Parathyroid adenoma (tissue), 2 donors: ENCODE measurements around the gene SECISBP2.

Experiments
- H2AFZ ChIP-seq: fragments of 300-600 bp; sonication (generic); one replicate; pipeline ENCODE4 v1.7.0; 2017; ENCODE audit warnings: antibody characterized with exemption, mild to moderate bottlenecking
- H3K27ac ChIP-seq: fragments of 300-600 bp; sonication (generic); one replicate; pipeline ENCODE4 v1.7.0; 2017
- H3K27me3 ChIP-seq: fragments of 300-600 bp; sonication (generic); one replicate; pipeline ENCODE4 v1.7.0; 2017; ENCODE audit warnings: low read length; ENCODE audit not compliant: control insufficient read depth, insufficient read depth
- H3K36me3 ChIP-seq: fragments of 300-600 bp; sonication (generic); one replicate; pipeline ENCODE4 v1.7.0; 2017; ENCODE audit warnings: low read length; ENCODE audit not compliant: control insufficient read depth, insufficient read depth
- H3K4me1 ChIP-seq: fragments of 300-600 bp; sonication (generic); one replicate; pipeline ENCODE4 v1.7.0; 2017; ENCODE audit warnings: control low read depth
- H3K4me2 ChIP-seq: fragments of 300-600 bp; sonication (generic); one replicate; pipeline ENCODE4 v1.7.0; 2017; ENCODE audit warnings: low read length
- H3K4me3 ChIP-seq: fragments of 300-600 bp; sonication (generic); one replicate; pipeline ENCODE4 v1.7.0; 2017; ENCODE audit warnings: low read depth, low read length
- H3K79me2 ChIP-seq: fragments of 300-600 bp; sonication (generic); one replicate; pipeline ENCODE4 v1.7.0; 2017; ENCODE audit warnings: control low read depth
- H3K9ac ChIP-seq: fragments of 300-600 bp; sonication (generic); one replicate; pipeline ENCODE4 v1.7.0; 2017; ENCODE audit warnings: mild to moderate bottlenecking
- H3K9me3 ChIP-seq: fragments of 300-600 bp; sonication (generic); one replicate; pipeline ENCODE4 v1.7.0; 2017; ENCODE audit warnings: low read length; ENCODE audit not compliant: control insufficient read depth
- TF ChIP-seq, protein P1 (sequence below): fragments of 300-600 bp; sonication (generic); IDR thresholded peaks from one replicate; pipeline ENCODE4 v1.7.0; 2017; ENCODE audit warnings: antibody characterized with exemption, mild to moderate bottlenecking
- donor health status: primary hyperparathyroidism.

The SECISBP2 gene

DNA sequence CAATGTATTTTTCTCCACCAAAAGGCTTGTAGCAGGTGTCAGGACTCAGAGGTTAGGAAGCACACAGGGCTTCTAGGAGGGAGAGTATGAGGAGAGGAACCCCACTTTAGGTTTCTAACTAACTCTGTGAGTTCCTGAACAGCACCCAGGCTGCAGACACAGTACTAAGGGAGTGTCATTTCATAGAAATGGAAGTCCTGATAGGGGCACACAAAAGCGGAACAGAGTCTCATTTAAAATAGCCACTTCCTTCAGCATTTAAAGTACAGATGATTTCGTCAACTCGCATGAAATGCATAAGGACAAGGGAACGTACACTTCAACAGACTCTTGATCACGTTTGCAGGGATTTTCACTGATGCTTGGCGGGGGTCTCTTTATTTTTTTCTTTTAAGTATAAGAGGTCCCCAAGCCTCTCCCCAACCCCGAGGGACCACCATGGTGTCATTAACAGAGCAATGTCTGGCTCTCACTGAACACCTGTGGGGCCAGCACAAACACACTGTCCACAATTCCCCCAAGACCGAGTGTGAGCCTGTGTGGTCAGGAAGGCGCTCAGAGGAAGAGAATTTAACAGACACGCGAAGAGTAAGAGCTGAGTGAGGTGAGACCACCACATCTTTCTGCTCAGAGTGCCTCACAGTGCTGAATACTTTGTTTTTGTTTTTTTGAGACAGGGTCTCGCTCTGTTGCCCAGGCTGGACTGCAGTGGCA lies 82.3 kb downstream of the SECISBP2 start:
- TF ChIP-seq, protein P1, sequence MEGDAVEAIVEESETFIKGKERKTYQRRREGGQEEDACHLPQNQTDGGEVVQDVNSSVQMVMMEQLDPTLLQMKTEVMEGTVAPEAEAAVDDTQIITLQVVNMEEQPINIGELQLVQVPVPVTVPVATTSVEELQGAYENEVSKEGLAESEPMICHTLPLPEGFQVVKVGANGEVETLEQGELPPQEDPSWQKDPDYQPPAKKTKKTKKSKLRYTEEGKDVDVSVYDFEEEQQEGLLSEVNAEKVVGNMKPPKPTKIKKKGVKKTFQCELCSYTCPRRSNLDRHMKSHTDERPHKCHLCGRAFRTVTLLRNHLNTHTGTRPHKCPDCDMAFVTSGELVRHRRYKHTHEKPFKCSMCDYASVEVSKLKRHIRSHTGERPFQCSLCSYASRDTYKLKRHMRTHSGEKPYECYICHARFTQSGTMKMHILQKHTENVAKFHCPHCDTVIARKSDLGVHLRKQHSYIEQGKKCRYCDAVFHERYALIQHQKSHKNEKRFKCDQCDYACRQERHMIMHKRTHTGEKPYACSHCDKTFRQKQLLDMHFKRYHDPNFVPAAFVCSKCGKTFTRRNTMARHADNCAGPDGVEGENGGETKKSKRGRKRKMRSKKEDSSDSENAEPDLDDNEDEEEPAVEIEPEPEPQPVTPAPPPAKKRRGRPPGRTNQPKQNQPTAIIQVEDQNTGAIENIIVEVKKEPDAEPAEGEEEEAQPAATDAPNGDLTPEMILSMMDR: no peak
- Histone ChIP-seq H3K36me3 (no peaks in the 10 kb centered on the region), H3K27ac (no peak overlapping the region), H3K4me1 (no peaks in the 10 kb centered on the region), H3K27me3 (no peaks in the 10 kb centered on the region), H3K4me2 (no peak overlapping the region), H2AFZ (no peak overlapping the region), H3K9me3 (no peaks in the 10 kb centered on the region), H3K4me3 (no peak overlapping the region), H3K79me2 (no peaks in the 10 kb centered on the region), H3K9ac (no peak overlapping the region)

DNA sequence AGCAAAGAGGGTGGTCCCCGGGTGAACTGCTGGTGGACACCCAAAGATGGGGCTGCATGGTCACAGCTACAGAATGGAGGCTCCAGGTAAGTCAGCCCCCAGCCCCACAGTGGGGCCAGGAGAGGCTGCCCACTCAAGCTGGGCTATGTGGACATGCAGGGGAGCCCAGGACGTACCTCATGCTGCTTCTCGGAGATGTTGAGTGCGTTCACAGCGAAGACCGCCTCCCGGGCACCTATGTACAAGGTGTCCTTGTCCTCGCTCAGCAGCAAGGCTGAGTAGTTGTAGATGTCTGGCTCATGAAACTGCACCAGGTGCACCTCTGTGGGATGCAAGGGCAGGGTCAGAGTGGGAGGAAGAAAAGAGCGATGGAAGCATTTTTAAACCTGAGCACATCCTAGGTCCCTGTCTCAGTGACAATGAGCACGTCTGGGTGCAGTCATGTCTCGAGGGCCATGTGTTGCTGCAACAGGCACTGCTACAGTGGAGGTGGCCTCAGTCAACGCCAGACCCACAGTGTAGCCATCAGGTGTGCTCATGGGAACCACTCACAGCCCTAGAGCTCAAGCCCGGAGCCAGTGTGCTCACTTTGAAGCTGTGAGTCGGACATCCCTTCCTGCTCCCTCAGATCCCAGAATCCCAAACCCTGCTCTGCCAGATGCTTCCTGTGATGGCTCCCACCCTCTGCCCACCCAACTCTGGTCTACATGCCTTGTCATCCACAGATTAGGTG lies 84.6 kb downstream of the SECISBP2 start:
- H3K4me3 ChIP-seq: no peak overlapping the region
- no peaks in the 10 kb centered on the region for H3K9me3 ChIP-seq
- no peaks in the 10 kb centered on the region for H3K36me3 ChIP-seq
- H3K4me2 ChIP-seq: no peak overlapping the region
- TF ChIP-seq, protein P1: no peak
- no peak overlapping the region for H3K27ac ChIP-seq
- H3K4me1 ChIP-seq: no peaks in the 10 kb centered on the region
- H3K79me2 ChIP-seq: no peaks in the 10 kb centered on the region
- no peak overlapping the region for H2AFZ ChIP-seq
- no peak overlapping the region for H3K9ac ChIP-seq
- no peaks in the 10 kb centered on the region for H3K27me3 ChIP-seq

DNA sequence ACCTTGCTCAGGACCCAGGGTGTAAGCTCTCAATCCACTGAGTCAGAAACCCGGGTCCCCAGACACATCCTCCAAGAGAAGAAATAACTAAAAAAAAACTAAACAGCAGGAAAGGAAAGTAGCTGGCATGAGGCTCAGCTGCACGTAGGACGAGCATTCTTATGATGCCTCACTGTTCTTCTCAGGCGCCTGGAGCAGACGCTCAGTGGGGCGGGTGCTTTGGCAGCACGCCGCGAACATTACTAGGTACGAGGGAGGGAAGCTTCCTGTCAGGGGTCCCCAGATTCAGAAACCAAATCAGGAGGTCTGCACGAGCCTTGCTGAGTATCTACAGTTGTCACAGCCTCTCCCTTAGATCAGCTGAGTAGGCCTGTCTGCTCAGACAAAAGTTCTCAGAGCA lies 85.8 kb downstream of the SECISBP2 start:
- Histone ChIP-seq H3K9me3 (no peaks in the 10 kb centered on the region), H3K4me2 (no peak overlapping the region), H3K27ac (no peak overlapping the region), H3K4me1 (no peaks in the 10 kb centered on the region), H3K9ac (no peak overlapping the region), H3K79me2 (no peaks in the 10 kb centered on the region), H3K36me3 (no peaks in the 10 kb centered on the region), H2AFZ (no peak overlapping the region), H3K4me3 (no peak overlapping the region), H3K27me3 (no peaks in the 10 kb centered on the region)
- TF ChIP-seq, protein P1: no peak

DNA sequence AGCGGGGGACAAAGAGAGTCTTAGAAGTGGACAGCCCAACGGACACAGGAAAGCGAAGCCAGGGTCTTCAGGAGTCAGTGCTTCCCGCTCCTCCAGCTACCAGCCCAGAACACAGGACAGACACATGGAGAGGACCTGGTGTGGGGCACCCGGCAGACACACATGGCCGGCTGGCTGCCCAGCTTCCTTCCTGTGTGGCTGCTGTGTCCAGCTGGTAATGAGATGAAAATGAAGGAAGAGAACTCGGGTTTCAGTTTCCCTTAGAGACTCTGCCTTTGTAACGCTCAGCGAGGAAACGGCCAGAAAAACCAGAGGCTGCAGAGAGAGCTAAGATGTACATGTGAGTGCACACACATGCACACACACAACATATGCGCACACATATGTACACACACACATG lies 87.5 kb downstream of the SECISBP2 start:
- no peak overlapping the region for H3K4me2 ChIP-seq
- no peaks in the 10 kb centered on the region for H3K27me3 ChIP-seq
- H3K4me3 ChIP-seq: no peak overlapping the region
- no peak overlapping the region for H2AFZ ChIP-seq
- TF ChIP-seq, protein P1: no peak
- no peaks in the 10 kb centered on the region for H3K79me2 ChIP-seq
- no peaks in the 10 kb centered on the region for H3K4me1 ChIP-seq
- H3K9me3 ChIP-seq: no peaks in the 10 kb centered on the region
- H3K27ac ChIP-seq: no peak overlapping the region
- H3K9ac ChIP-seq: no peak overlapping the region
- no peaks in the 10 kb centered on the region for H3K36me3 ChIP-seq

DNA sequence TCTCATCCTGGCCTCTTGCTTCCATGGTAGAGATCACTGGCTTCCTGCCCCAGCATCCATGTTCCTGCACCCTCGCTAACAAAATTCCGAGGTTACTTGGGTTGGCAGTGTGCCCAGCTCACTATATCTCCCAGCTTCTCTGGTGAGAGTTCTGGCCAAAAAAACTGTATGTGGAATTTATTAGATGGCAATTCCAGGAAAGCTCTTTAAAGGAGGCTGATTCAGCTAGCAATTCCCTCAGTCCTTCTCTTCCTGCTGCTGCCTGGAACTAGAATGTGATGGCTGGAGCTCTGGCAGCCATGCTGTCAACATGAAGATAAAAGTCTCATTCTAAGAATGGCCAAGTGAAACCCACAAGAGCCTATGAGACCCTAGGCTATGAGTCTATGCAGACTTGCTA lies 88.8 kb downstream of the SECISBP2 start:
- no peaks in the 10 kb centered on the region for H3K36me3 ChIP-seq
- no peaks in the 10 kb centered on the region for H3K9me3 ChIP-seq
- H3K4me1 ChIP-seq: no peaks in the 10 kb centered on the region
- TF ChIP-seq, protein P1: no peak
- H3K9ac ChIP-seq: no peak overlapping the region
- H2AFZ ChIP-seq: no peak overlapping the region
- no peaks in the 10 kb centered on the region for H3K79me2 ChIP-seq
- no peak overlapping the region for H3K4me3 ChIP-seq
- H3K27ac ChIP-seq: no peak overlapping the region
- no peak overlapping the region for H3K4me2 ChIP-seq
- no peaks in the 10 kb centered on the region for H3K27me3 ChIP-seq
